Mucosa of descending colon (tissue), 3 donors: Measurements from ENCODE around the gene KRTAP5-1. TPM values are rescaled to one million over a fixed set of nuclear protein-coding genes. Genes with fewer than 3 reads are reported as not detected.

Experiments
- ATAC-seq: fragments of 200-7000 bp; cut with Tn5 transposase; one replicate; pipeline ENCODE4 v1.9.1; 2020; ENCODE audit warnings: mild to moderate bottlenecking, moderate library complexity
- DNase-seq, 3 donors: peaks; one replicate each; pipeline ENCODE4 v3.0.0-alpha.2; 2020
- H3K36me3 ChIP-seq: fragments of 200-600 bp; one replicate; pipeline ENCODE4 v1.8.0; 2021; ENCODE audit warnings: low read depth, mild to moderate bottlenecking
- H3K4me1 ChIP-seq: fragments of 200-600 bp; one replicate; pipeline ENCODE4 v1.8.0; 2021; ENCODE audit warnings: low read depth, mild to moderate bottlenecking
- H3K4me3 ChIP-seq: fragments of 200-600 bp; one replicate; pipeline ENCODE4 v1.8.0; 2021; ENCODE audit warnings: mild to moderate bottlenecking
- H3K9me3 ChIP-seq: fragments of 200-600 bp; one replicate; pipeline ENCODE4 v1.8.0; 2021; ENCODE audit warnings: mild to moderate bottlenecking
- CTCF ChIP-seq: fragments of 200-600 bp; IDR thresholded peaks from one replicate; pipeline ENCODE4 v1.8.0; 2022; ENCODE audit warnings: antibody characterized with exemption, mild to moderate bottlenecking
- intact Hi-C, 2 donors: fragments of 100-400 bp; cut with DNase I in 1 of 2; cut with micrococcal nuclease in 1 of 2; formaldehyde crosslinking; loops; one replicate each; pipeline versions ENCODE4 v1.11.0 to v1.11.1; 2022; cut with DNase I, micrococcal nuclease
- total RNA-seq, 3 donors: library from RNA; stranded (reverse); fragmentation: NEBNext Ultra II Directional in 2 of 3; extraction: Animal tissue kit (Norgen Biotek cat#: 25700) in 2 of 3; gene quantifications; one replicate each; pipeline versions ENCODE4 v1.2.1 to v1.2.4, GENCODE V29; 2021 to 2023
- donor health status: DM: no; HTN: no; CAD: no; lungs with moderate emphysema.
- donor health status: DM: no; HTN: no; CAD: no.
- donor health status: DM: no; HTN: yes; CAD: no.

The KRTAP5-1 gene
- total RNA-seq, 3 donors from 2014 or later: not detected

- Histone ChIP-seq H3K4me1 (peaks cover 39% of the 10 kb centered on the region), H3K36me3 (no peaks in the 10 kb centered on the region), H3K9me3 (no peaks in the 10 kb centered on the region), H3K4me3 (no peak overlapping the region)
- peak; percentile 43 for TF ChIP-seq CTCF
- intact Hi-C loops: no loop called here
- ATAC-seq (peak; percentile 74), DNase-seq (peak; percentile 69 to 82 (median 81))
Observed at GRCh38 chr11:1546536-1547466, 38.3 kb downstream of the KRTAP5-1 start.

- Histone ChIP-seq H3K4me1 (peaks cover 39% of the 10 kb centered on the region), H3K36me3 (no peaks in the 10 kb centered on the region), H3K9me3 (no peaks in the 10 kb centered on the region), H3K4me3 (no peak overlapping the region)
- ATAC-seq: peak; percentile 69
- no peak for TF ChIP-seq CTCF
- intact Hi-C loops: no loop called here
- peak; percentile 72 to 87 (median 83) for DNase-seq
Observed at GRCh38 chr11:1546077-1546535, 39.0 kb downstream of the KRTAP5-1 start.

GRCh38 chr11:1545432-1545831 is 39.7 kb downstream of the KRTAP5-1 start:
- H3K4me3 ChIP-seq: no peak overlapping the region
- no peak for DNase-seq
- H3K4me1 ChIP-seq: peaks cover 39% of the 10 kb centered on the region
- intact Hi-C loops: no loop called here
- H3K9me3 ChIP-seq: no peaks in the 10 kb centered on the region
- no peak for ATAC-seq
- no peaks in the 10 kb centered on the region for H3K36me3 ChIP-seq
- TF ChIP-seq CTCF: no peak

GRCh38 chr11:1544536-1544935 is 40.5 kb downstream of the KRTAP5-1 start:
- Histone ChIP-seq H3K9me3 (no peaks in the 10 kb centered on the region), H3K4me1 (peaks cover 39% of the 10 kb centered on the region), H3K4me3 (no peak overlapping the region), H3K36me3 (no peaks in the 10 kb centered on the region)
- ATAC-seq (no peak), DNase-seq (no peak)
- intact Hi-C loops: no loop called here
- no peak for TF ChIP-seq CTCF

GRCh38 chr11:1543606-1544263 is 41.3 kb downstream of the KRTAP5-1 start:
- TF ChIP-seq CTCF: no peak
- no peaks in the 10 kb centered on the region for H3K9me3 ChIP-seq
- H3K36me3 ChIP-seq: no peaks in the 10 kb centered on the region
- H3K4me1 ChIP-seq: peaks cover 39% of the 10 kb centered on the region
- intact Hi-C loops: no loop called here
- peak in 1 of 3 donors; percentile 48 for DNase-seq
- no peak for ATAC-seq
- no peak overlapping the region for H3K4me3 ChIP-seq
